Activated naive CD8-positive, alpha-beta T cell treated with anti-CD3 and anti-CD28 coated beads for 36 hours (primary cell): ENCODE results near the gene ADAMTS2. TPM values are rescaled to one million over a fixed set of nuclear protein-coding genes. Genes with fewer than 3 reads are reported as not detected.

Experiments used
- DNase-seq: peaks from one replicate; pipeline ENCODE4 v3.0.0; 2021
- H3K27ac Mint-ChIP-seq: one replicate; pipeline ENCODE4 v1.8.0; 2022; ENCODE audit warnings: mild to moderate bottlenecking, moderate library complexity, mixed read lengths
- H3K27me3 Mint-ChIP-seq: one replicate; pipeline ENCODE4 v1.8.0; 2022; ENCODE audit warnings: mild to moderate bottlenecking, mixed read lengths
- H3K36me3 Mint-ChIP-seq: one replicate; pipeline ENCODE4 v1.8.0; 2021; ENCODE audit warnings: mild to moderate bottlenecking, mixed read lengths
- H3K4me1 Mint-ChIP-seq: one replicate; pipeline ENCODE4 v1.8.0; 2021; ENCODE audit warnings: mixed read lengths
- H3K4me3 Mint-ChIP-seq: one replicate; pipeline ENCODE4 v1.8.0; 2022; ENCODE audit warnings: mild to moderate bottlenecking, moderate library complexity, mixed read lengths
- H3K9me3 Mint-ChIP-seq: one replicate; pipeline ENCODE4 v1.8.0; 2022; ENCODE audit warnings: mixed read lengths
- total RNA-seq, 2 experiments: library from RNA; stranded (reverse); gene quantifications; one replicate each; pipeline ENCODE4 v1.2.3, GENCODE V29; 2021

The ADAMTS2 gene
- total RNA-seq, 2 experiments from 2014 or later = not detected

DNA sequence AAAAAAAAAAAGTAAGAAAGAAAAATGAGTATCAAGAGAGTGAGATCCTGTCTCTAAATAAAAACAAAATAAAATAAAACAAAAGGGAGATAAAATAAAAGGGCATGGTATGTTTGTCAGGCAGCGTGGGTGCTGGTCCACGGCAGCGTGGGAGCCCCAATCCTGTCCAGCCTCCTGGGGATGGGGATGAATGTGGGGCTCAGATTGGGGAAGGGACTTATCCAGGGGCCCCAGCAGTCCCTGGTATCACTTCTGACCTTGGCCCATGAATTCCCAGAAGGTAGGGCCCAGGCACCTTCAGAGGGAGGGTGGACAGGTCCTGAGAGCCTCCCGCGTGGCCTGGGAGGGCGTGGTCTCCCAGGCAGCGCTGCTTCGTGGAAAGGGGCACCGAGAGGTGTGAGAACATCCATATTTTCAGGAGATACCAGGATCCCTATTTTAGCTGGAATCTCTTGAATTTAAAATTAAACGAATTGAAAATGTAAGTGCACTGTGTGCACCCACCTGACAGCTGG, 213.9 kb downstream of the ADAMTS2 start:
- no peak for DNase-seq
- Mint-ChIP-seq H3K4me1 (no peaks in the 10 kb centered on the region), H3K27me3 (no peaks in the 10 kb centered on the region), H3K4me3 (no peak overlapping the region), H3K27ac (no peak overlapping the region), H3K36me3 (no peaks in the 10 kb centered on the region), H3K9me3 (no peaks in the 10 kb centered on the region)

GRCh38 chr5:179130101-179130681, 215.1 kb downstream of the ADAMTS2 start:
- Mint-ChIP-seq H3K36me3 (no peaks in the 10 kb centered on the region), H3K27ac (no peak overlapping the region), H3K9me3 (no peaks in the 10 kb centered on the region), H3K4me3 (no peak overlapping the region), H3K27me3 (no peaks in the 10 kb centered on the region), H3K4me1 (no peaks in the 10 kb centered on the region)
- DNase-seq = no peak

DNA sequence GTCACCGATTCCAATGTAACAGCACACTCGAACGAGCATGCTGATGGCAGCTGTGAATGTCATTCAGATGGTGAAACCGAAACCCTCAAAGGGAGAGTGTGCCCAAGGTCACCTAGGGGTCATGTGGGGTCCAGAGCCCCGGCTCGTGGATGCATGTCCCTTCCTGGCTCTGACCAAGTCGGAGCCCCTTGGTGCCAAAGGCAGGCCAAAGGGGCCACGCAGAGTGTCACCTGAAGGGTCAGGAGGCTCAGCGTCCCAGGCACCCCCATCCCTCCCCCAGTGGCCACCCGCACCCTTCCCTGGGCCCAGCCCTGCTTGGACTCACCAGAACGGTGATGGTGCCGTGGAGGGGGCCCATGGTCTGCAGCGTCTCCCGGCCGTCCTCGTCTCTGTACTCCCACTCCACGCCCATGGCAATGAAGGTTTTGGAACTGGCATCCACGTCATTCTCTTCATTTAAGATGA, 215.6 kb downstream of the ADAMTS2 start:
- Mint-ChIP-seq H3K27me3 (no peaks in the 10 kb centered on the region), H3K36me3 (no peaks in the 10 kb centered on the region), H3K4me3 (no peak overlapping the region), H3K27ac (no peak overlapping the region), H3K9me3 (no peaks in the 10 kb centered on the region), H3K4me1 (no peaks in the 10 kb centered on the region)
- no peak for DNase-seq

GRCh38 chr5:179128976-179129375, 216.3 kb downstream of the ADAMTS2 start:
- no peaks in the 10 kb centered on the region for H3K27me3 Mint-ChIP-seq
- H3K36me3 Mint-ChIP-seq = no peaks in the 10 kb centered on the region
- no peaks in the 10 kb centered on the region for H3K4me1 Mint-ChIP-seq
- H3K9me3 Mint-ChIP-seq = no peaks in the 10 kb centered on the region
- no peak overlapping the region for H3K27ac Mint-ChIP-seq
- no peak overlapping the region for H3K4me3 Mint-ChIP-seq
- no peak for DNase-seq

DNA sequence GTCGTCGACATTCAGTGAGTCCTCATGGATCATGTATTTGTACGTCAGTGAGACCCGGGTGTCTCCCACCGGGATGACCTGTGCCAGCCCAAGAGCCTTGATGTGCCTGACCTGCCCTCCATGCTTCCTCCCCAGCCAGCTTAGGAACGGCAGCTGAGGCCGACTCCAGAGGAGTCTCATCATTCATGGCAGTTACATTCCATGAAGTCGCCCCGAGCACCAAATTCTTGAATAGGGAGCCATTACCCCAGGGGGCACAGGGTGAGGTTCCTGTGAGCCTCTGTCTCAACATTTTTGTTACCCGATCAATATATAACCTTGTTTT, 217.3 kb downstream of the ADAMTS2 start:
- Mint-ChIP-seq H3K9me3 (no peaks in the 10 kb centered on the region), H3K36me3 (no peaks in the 10 kb centered on the region), H3K27me3 (no peaks in the 10 kb centered on the region), H3K4me3 (no peak overlapping the region), H3K4me1 (no peaks in the 10 kb centered on the region), H3K27ac (no peak overlapping the region)
- no peak for DNase-seq

DNA sequence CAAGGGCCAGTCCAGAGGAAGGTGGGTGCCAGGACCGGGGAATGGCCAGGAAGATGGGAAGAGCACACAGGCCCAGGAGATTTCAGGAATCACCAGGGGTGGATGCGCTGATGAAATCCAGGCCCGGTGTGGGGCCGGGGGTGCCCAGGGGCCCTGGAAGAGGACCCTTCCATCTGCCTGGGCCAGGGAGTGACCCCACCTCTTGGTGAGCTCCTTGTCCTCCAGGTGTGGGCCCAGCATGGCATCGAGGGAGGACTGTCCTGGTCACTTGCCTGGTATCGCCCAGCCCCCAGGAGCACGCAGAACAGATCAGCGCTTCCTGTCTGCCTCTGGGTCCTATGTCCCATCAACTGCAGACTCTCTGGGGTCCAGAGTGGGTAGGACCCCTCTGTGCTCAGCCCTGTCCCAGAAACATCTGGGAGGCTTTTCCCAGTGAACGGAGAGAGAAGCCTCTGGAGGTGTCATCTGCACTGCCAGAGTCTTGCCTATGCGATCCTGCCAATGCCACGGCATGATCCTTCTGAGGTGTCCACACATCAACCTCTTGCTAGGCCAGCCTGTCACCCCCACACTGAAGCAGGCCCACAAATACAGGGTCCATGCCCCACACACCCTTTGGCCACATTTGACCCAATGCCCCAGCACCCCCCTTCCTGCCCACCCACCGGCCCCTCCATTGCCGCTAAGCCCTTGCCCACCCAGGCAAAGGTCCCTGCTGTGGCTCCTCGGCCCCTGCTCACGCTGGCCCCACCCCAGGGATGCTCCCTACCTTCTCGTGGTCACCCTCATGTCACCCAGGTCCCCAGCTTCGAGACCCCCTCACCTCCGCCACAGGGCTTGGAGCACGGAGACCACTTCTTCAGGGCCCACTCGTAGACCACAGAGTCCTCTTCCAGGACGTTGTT, 217.9 kb downstream of the ADAMTS2 start:
- DNase-seq = no peak
- no peaks in the 10 kb centered on the region for H3K9me3 Mint-ChIP-seq
- H3K4me3 Mint-ChIP-seq = no peak overlapping the region
- no peaks in the 10 kb centered on the region for H3K4me1 Mint-ChIP-seq
- H3K27me3 Mint-ChIP-seq = no peaks in the 10 kb centered on the region
- no peak overlapping the region for H3K27ac Mint-ChIP-seq
- no peaks in the 10 kb centered on the region for H3K36me3 Mint-ChIP-seq

DNA sequence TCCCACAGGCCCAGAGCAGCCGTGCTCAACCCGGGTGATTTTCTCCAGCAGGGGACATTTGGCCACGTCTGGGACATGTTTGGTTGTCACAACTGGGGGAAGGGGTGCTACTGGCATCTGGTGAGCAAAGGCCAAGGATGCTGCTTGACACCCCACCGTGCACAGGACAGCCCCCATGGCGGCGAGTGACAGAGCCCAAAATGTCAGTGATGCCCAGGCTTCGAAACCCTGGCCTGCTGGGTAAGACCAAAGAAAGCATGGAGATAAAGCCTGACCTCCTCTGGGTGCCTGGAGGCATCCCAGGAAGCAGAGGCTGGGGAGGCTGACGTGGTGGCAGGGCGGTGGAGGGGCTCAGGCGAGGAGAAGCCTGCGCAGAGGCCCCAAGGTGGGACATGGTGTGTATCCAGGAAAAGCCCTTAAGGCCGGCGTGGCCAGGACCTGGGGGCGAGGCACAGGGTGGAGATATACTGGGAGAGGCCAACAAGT, 218.7 kb downstream of the ADAMTS2 start:
- Mint-ChIP-seq H3K27me3 (no peaks in the 10 kb centered on the region), H3K9me3 (no peaks in the 10 kb centered on the region), H3K4me3 (no peak overlapping the region), H3K27ac (no peak overlapping the region), H3K4me1 (no peaks in the 10 kb centered on the region), H3K36me3 (no peaks in the 10 kb centered on the region)
- DNase-seq = no peak

DNA sequence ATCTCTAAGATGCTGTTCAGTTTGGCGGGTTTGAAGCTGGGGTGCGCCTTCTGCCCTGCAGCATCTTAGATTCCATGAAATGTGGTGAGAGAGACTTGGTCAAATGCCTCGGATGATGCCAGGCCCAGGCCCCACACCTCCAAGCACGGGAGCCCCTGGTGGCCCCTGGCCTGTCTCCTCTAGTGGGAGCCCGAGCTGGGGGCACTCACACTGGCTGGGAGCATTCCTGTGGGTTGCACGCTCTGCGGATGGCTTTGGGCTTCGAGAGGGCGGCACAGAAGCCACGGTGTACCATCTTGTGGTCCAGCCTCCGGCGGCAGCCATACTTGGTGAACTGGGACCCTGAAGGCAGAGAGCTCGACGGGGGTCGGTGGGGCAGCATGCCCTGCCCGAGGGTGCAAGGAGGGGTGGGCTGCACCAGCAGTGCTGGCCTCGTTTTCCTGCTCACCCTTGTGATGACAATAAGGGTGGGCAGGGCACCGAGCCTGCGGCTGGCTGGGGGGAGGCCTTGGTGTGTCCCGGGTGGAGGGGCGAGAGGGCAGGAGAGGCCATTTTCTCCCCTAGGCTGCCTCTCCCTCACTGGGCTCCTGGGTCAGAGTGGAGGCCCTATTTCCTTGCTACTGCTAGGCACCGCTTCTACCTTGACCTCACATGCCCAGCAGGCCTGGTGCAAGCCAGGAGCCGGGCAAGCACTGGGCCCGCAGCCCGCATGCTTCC, 219.3 kb downstream of the ADAMTS2 start:
- no peaks in the 10 kb centered on the region for H3K4me1 Mint-ChIP-seq
- no peak overlapping the region for H3K27ac Mint-ChIP-seq
- H3K9me3 Mint-ChIP-seq = no peaks in the 10 kb centered on the region
- DNase-seq = no peak
- no peaks in the 10 kb centered on the region for H3K36me3 Mint-ChIP-seq
- H3K4me3 Mint-ChIP-seq = no peak overlapping the region
- no peaks in the 10 kb centered on the region for H3K27me3 Mint-ChIP-seq

GRCh38 chr5:179124853-179125788, 220.1 kb downstream of the ADAMTS2 start:
- Mint-ChIP-seq H3K27ac (no peak overlapping the region), H3K9me3 (no peaks in the 10 kb centered on the region), H3K27me3 (no peaks in the 10 kb centered on the region), H3K4me3 (no peak overlapping the region), H3K4me1 (no peaks in the 10 kb centered on the region), H3K36me3 (no peaks in the 10 kb centered on the region)
- no peak for DNase-seq

- Mint-ChIP-seq H3K36me3 (no peaks in the 10 kb centered on the region), H3K27ac (no peak overlapping the region), H3K4me1 (no peaks in the 10 kb centered on the region), H3K9me3 (no peaks in the 10 kb centered on the region), H3K27me3 (no peaks in the 10 kb centered on the region), H3K4me3 (no peak overlapping the region)
- no peak for DNase-seq
These were observed 220.9 kb downstream of the ADAMTS2 start for GRCh38 chr5:179124273-179124852.

- H3K27me3 Mint-ChIP-seq = no peaks in the 10 kb centered on the region
- no peaks in the 10 kb centered on the region for H3K9me3 Mint-ChIP-seq
- H3K4me1 Mint-ChIP-seq = no peaks in the 10 kb centered on the region
- no peak overlapping the region for H3K27ac Mint-ChIP-seq
- no peaks in the 10 kb centered on the region for H3K36me3 Mint-ChIP-seq
- no peak for DNase-seq
- H3K4me3 Mint-ChIP-seq = no peak overlapping the region
These were observed 221.6 kb downstream of the ADAMTS2 start for GRCh38 chr5:179123491-179124272.

GRCh38 chr5:179123109-179123426, 222.2 kb downstream of the ADAMTS2 start:
- H3K4me3 Mint-ChIP-seq = no peak overlapping the region

DNA sequence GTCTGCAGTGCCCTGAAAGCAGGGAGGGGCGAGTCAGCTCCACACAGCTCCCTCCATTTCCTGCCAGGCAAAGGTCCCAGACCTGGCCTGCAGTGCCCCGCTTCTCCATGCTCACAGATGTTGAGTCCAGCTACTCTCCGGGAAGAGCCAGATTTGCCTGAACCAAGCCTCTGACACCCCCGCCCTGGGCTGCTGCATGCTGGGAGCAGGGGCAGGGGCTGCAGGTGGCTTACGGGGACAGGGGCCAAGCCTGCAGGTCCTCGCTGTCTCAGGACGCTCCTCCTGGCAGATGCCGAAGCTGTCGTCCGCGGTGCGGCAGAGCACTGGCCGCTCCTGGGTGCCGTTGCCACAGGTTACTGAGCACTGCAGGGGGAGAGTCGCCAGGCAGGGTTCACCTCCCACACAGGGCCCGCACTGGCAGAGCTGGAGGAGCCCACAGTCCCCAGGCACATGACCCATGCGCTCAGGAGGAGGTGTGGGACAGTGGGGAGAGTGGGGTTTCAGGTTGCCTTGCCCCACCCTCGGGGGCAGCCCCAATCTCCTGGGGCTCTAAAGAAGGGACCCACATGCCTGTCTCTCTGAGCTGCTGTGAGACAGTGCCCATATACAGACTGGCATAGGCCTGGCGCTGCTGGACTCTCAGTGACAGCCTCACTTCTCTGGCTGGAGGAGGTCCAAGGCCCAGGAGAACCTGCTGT, 222.7 kb downstream of the ADAMTS2 start:
- H3K4me3 Mint-ChIP-seq = no peak overlapping the region
- H3K9me3 Mint-ChIP-seq = no peaks in the 10 kb centered on the region
- DNase-seq = no peak
- no peaks in the 10 kb centered on the region for H3K36me3 Mint-ChIP-seq
- no peak overlapping the region for H3K27ac Mint-ChIP-seq
- no peaks in the 10 kb centered on the region for H3K27me3 Mint-ChIP-seq
- no peaks in the 10 kb centered on the region for H3K4me1 Mint-ChIP-seq

More at GRCh38 chr5:179123109-179123426, 222.2 kb downstream of the ADAMTS2 start:
- Mint-ChIP-seq H3K27me3 (no peaks in the 10 kb centered on the region), H3K9me3 (no peaks in the 10 kb centered on the region), H3K4me1 (no peaks in the 10 kb centered on the region), H3K36me3 (no peaks in the 10 kb centered on the region), H3K27ac (no peak overlapping the region)
- DNase-seq = no peak
